A549 (cell line): ENCODE results near the gene ARMC9. TPM values are rescaled to one million over a fixed set of nuclear protein-coding genes. Genes with fewer than 3 reads are reported as not detected.

Experiments
- ATAC-seq, 2 experiments: fragments of 200-7000 bp in 1 of 2; fragments of >200 bp in 1 of 2; cut with Nextera tagmentation in 1 of 2; cut with Tn5 transposase in 1 of 2; 3 replicates each; pipeline versions ENCODE4 v1.8.0 to v1.9.1; 2018 to 2020; ENCODE audit warnings: mild to moderate bottlenecking in 1 of 2, moderate library complexity in 1 of 2
- CTCF ChIA-PET: fragments of 300-600 bp; sonication (Branson Sonifier 250); formaldehyde crosslinking; extraction: SDS; loops from one replicate; lab custom pipeline; 2021; ENCODE audit warnings: antibody characterized with exemption, inconsistent platforms; lab: Yijun Ruan, JAX
- POLR2A ChIA-PET: fragments of 350-600 bp; formaldehyde crosslinking; extraction: SDS; loops from one replicate; lab custom pipeline; 2021; ENCODE audit warnings: antibody characterized with exemption, inconsistent platforms; lab: Yijun Ruan, JAX
- DNase-seq, 2 experiments: peaks; one replicate each; pipeline versions ENCODE4 v3.0.0 to v3.0.0-alpha.2; 2011 to 2016; ENCODE audit warnings: low read depth in 1 of 2, low spot score in 1 of 2
- FAIRE-seq: peaks from 2 replicates; lab custom pipeline; 2011; peaks lifted over from hg19 to GRCh38; lab: Jason Lieb, UNC
- H3K27ac ChIP-seq, 2 experiments: fragments of >200 bp; sonication (Bioruptor Twin); formaldehyde crosslinking; 3 replicates each; pipeline ENCODE4 v1.5.1; 2016 to 2017
- H3K4me1 ChIP-seq: fragments of >200 bp; sonication (Bioruptor Twin); formaldehyde crosslinking; 3 replicates; pipeline ENCODE4 v1.6.1; 2016
- H3K4me2 ChIP-seq: fragments of >200 bp; sonication (Bioruptor Twin); formaldehyde crosslinking; 3 replicates; pipeline ENCODE4 v1.6.1; 2016
- H3K4me3 ChIP-seq: fragments of >200 bp; sonication (Bioruptor Twin); formaldehyde crosslinking; 3 replicates; pipeline ENCODE4 v1.5.1; 2016
- H3K9me3 ChIP-seq: fragments of >200 bp; sonication (Bioruptor Twin); formaldehyde crosslinking; 3 replicates; pipeline ENCODE4 v1.6.1; 2016
- ATOH8 ChIP-seq: fragments of 250-450 bp; sonication (Bioruptor Pico); IDR thresholded peaks from 2 replicates; pipeline ENCODE4 v1.5.0; 2020; ENCODE audit warnings: low read depth, mild to moderate bottlenecking, moderate library complexity
- CBX2 ChIP-seq: fragments of 200-600 bp; sonication (generic); IDR thresholded peaks from 2 replicates; pipeline ENCODE4 v1.6.1; 2016; ENCODE audit warnings: low read depth, mild to moderate bottlenecking, borderline replicate concordance
- CBX8 ChIP-seq: fragments of 200-600 bp; sonication (generic); IDR thresholded peaks from 2 replicates; pipeline ENCODE4 v1.6.1; 2016
- CTCF ChIP-seq: fragments of >200 bp; sonication (Bioruptor Twin); formaldehyde crosslinking; IDR thresholded peaks from 3 replicates; pipeline ENCODE4 v1.5.1; 2016
- E2F6 ChIP-seq: IDR thresholded peaks from 2 replicates; pipeline ENCODE4 v1.6.1; 2012; ENCODE audit warnings: low read depth, borderline replicate concordance
- EHF ChIP-seq: fragments of 250-450 bp; sonication (Bioruptor Pico); IDR thresholded peaks from 2 replicates; pipeline ENCODE4 v1.5.0; 2020; ENCODE audit warnings: mild to moderate bottlenecking
- GATA3 ChIP-seq: IDR thresholded peaks from 2 replicates; pipeline ENCODE4 v1.6.1; 2012; ENCODE audit warnings: borderline replicate concordance
- HDAC2 ChIP-seq: fragments of 200-600 bp; sonication (generic); IDR thresholded peaks from 2 replicates; pipeline ENCODE4 v1.6.1; 2016
- HEYL ChIP-seq: fragments of 250-450 bp; sonication (Bioruptor Pico); IDR thresholded peaks from 2 replicates; pipeline ENCODE4 v1.8.0; 2021; ENCODE audit warnings: mild to moderate bottlenecking, moderate library complexity
- HMGXB4 ChIP-seq: fragments of 250-450 bp; sonication (Bioruptor Pico); IDR thresholded peaks from 2 replicates; pipeline ENCODE4 v1.5.0; 2021; ENCODE audit warnings: mild to moderate bottlenecking, moderate library complexity, borderline replicate concordance
- HOXB13 ChIP-seq: fragments of 250-450 bp; sonication (Bioruptor Pico); IDR thresholded peaks from 2 replicates; pipeline ENCODE4 v1.5.0; 2020; ENCODE audit warnings: low read depth, mild to moderate bottlenecking, moderate library complexity
- JUNB ChIP-seq: fragments of >200 bp; sonication (Bioruptor Twin); formaldehyde crosslinking; IDR thresholded peaks from 2 replicates; pipeline ENCODE4 v1.6.1; 2016
- KDM5A ChIP-seq: fragments of 200-600 bp; sonication (generic); IDR thresholded peaks from 2 replicates; pipeline ENCODE4 v1.6.1; 2016; ENCODE audit warnings: antibody characterized with exemption, mild to moderate bottlenecking
- MAFK ChIP-seq: fragments of 450-650 bp; IDR thresholded peaks from 2 replicates; pipeline ENCODE4 v1.6.1; 2014; ENCODE audit not compliant: partially characterized antibody
- NFE2L2 ChIP-seq: fragments of 150-350 bp; conservative IDR thresholded peaks from 2 replicates; pipeline ENCODE4 v1.6.1; 2014; ENCODE audit warnings: low read length
- NR3C1 ChIP-seq: fragments of >200 bp; sonication (Bioruptor Twin); formaldehyde crosslinking; IDR thresholded peaks from 3 replicates; pipeline ENCODE4 v1.6.1; 2017
- PBX3 ChIP-seq: IDR thresholded peaks from 2 replicates; pipeline ENCODE4 v1.6.1; 2012
- POLR2A ChIP-seq: IDR thresholded peaks from 2 replicates; pipeline ENCODE4 v1.6.1; 2012; ENCODE audit warnings: mild to moderate bottlenecking, low read length
- POLR2AphosphoS2 ChIP-seq: conservative IDR thresholded peaks from 2 replicates; pipeline ENCODE4 v1.6.1; 2012; ENCODE audit warnings: low read length, improper control_type of control experiment, inconsistent platforms
- RAD21 ChIP-seq, 2 experiments: fragments of >200 bp in 1 of 2; sonication (Bioruptor Twin) in 1 of 2; formaldehyde crosslinking in 1 of 2; IDR thresholded peaks in 1 of 2; conservative IDR thresholded peaks in 1 of 2; 2 replicates in 1 of 2; 3 replicates in 1 of 2; pipeline ENCODE4 v1.6.1; 2012 to 2018; ENCODE audit warnings: inconsistent platforms in 1 of 2
- RCOR1 ChIP-seq: fragments of 150-350 bp; IDR thresholded peaks from 2 replicates; pipeline ENCODE4 v1.6.1; 2014; ENCODE audit warnings: antibody characterized with exemption, low read length, low read depth
- REST ChIP-seq: fragments of 200-600 bp; sonication (generic); IDR thresholded peaks from 2 replicates; pipeline ENCODE4 v1.6.1; 2016; ENCODE audit warnings: antibody characterized with exemption, mild to moderate bottlenecking, moderate library complexity
- SREBF2 ChIP-seq: fragments of 450-650 bp; IDR thresholded peaks from 2 replicates; pipeline ENCODE4 v1.6.1; 2014; ENCODE audit warnings: mild to moderate bottlenecking, moderate library complexity
- ZFP36 ChIP-seq: fragments of 450-650 bp; IDR thresholded peaks from 2 replicates; pipeline ENCODE4 v1.6.1; 2014; ENCODE audit warnings: borderline replicate concordance; ENCODE audit not compliant: partially characterized antibody
- ZSCAN20 ChIP-seq: fragments of 250-450 bp; sonication (Bioruptor Pico); IDR thresholded peaks from 2 replicates; pipeline ENCODE4 v1.8.0; 2022; ENCODE audit warnings: mild to moderate bottlenecking, moderate library complexity
- WGBS: methylation state at CpG from one replicate; pipeline ENCODE4 v1.1.6; 2017; ENCODE audit errors: missing lambda C conversion rate; 5-methylcytosine and 5-hydroxymethylcytosine counted together
- polyA plus RNA-seq, 4 experiments: library from polyadenylated mRNA; depleted of rRNA in 3 of 4; stranded (reverse); fragments of >200 nt; fragmentation: RNase III in 1 of 4; extraction: RNeasy Plus Mini Kit Qiagen cat#74134 plus additional on column Dnase treatment in 1 of 4; gene quantifications; 2 replicates in 3 of 4; 3 replicates in 1 of 4; pipeline ENCODE4 v1.2.3, GENCODE V29; 2011 to 2017

The ARMC9 gene
- polyA plus RNA-seq, 2 of the 4 experiments (the other 2 are of a cell fraction): 12.0 to 14.1 TPM

GRCh38 chr2:231343988-231344387 lies 145.6 kb downstream of the ARMC9 start:
- 81% methylated on average over 3 of the region's 3 CpGs for WGBS
- no peak overlapping the region for H3K4me2 ChIP-seq
- FAIRE-seq: no peak
- no peak overlapping the region for H3K4me3 ChIP-seq
- no peak for DNase-seq
- CTCF ChIA-PET: interaction anchor here (0.9 to 1.3 kb wide), 2 partner anchors 47 to 68 kb away, joined by 3 to 4 read pairs; no protein-coding TSS in a partner anchor
- POLR2A ChIA-PET: no interaction called here
- no peak for TF ChIP-seq SREBF2
- TF ChIP-seq CBX2: no peak
- no peak for TF ChIP-seq NR3C1
- TF ChIP-seq KDM5A: no peak
- no peak for TF ChIP-seq E2F6
- no peak for TF ChIP-seq HEYL (CRISPR knock-in tag)
- no peak for TF ChIP-seq HDAC2
- no peak for TF ChIP-seq RCOR1
- no peak for TF ChIP-seq JUNB
- no peak for TF ChIP-seq NFE2L2
- no peak for TF ChIP-seq PBX3
- no peak for TF ChIP-seq REST
- TF ChIP-seq POLR2AphosphoS2: no peak
- no peak for TF ChIP-seq POLR2A
- TF ChIP-seq ZSCAN20 (CRISPR knock-in tag): no peak
- no peak for TF ChIP-seq MAFK
- no peak for TF ChIP-seq CTCF
- no peak for TF ChIP-seq HOXB13 (CRISPR knock-in tag)
- TF ChIP-seq EHF (CRISPR knock-in tag): no peak
- TF ChIP-seq, all 56 proteins: peak for 0
- no peak overlapping the region for H3K27ac ChIP-seq
- H3K9me3 ChIP-seq: no peaks in the 10 kb centered on the region
- no peaks in the 10 kb centered on the region for H3K4me1 ChIP-seq
- no peak for ATAC-seq

- no peak for FAIRE-seq
- TF ChIP-seq MAFK: no peak
- no peak for TF ChIP-seq CBX8
- TF ChIP-seq ZFP36: no peak
- TF ChIP-seq POLR2A: no peak
- TF ChIP-seq RAD21 (conservative IDR thresholded peaks at IDR 0.05 in 1 of 2, IDR thresholded peaks at IDR 0.05 in 1 of 2): no peak
- TF ChIP-seq ZSCAN20 (CRISPR knock-in tag): no peak
- TF ChIP-seq HMGXB4 (CRISPR knock-in tag): no peak
- TF ChIP-seq ATOH8: no peak
- TF ChIP-seq GATA3: no peak
- TF ChIP-seq, all 56 proteins: peak for 0
- Histone ChIP-seq H3K4me1 (no peaks in the 10 kb centered on the region), H3K9me3 (no peaks in the 10 kb centered on the region), H3K4me3 (no peak overlapping the region), H3K27ac (no peak overlapping the region), H3K4me2 (no peak overlapping the region)
- no peak for ATAC-seq
- ChIA-PET CTCF (interaction anchor here (0.9 to 1.3 kb wide), 2 partner anchors 48 to 68 kb away, joined by 3 to 4 read pairs; no protein-coding TSS in a partner anchor), POLR2A (no interaction called here)
- 84% methylated on average over 8 of the region's 8 CpGs for WGBS
- no peak for DNase-seq
These were observed 146.4 kb downstream of the ARMC9 start for GRCh38 chr2:231344851-231345250.
